ENCODE data around the gene C1QTNF6.

- TF ChIP-seq CTCF (IDR thresholded peaks at IDR 0.05) (no peak), POLR2AphosphoS5 (IDR thresholded peaks at IDR 0.05; ENCODE audit: low read depth, low read length) (no peak), REST (IDR thresholded peaks at IDR 0.05; ENCODE audit: insufficient read depth in 1 of 2, low read depth in 2 of 2, low read length in 1 of 2) (no peak), SIN3A (IDR thresholded peaks at IDR 0.05; ENCODE audit: borderline replicate concordance, insufficient read depth, low read depth, low read length) (no peak)
These were observed 2.3 kb upstream of the C1QTNF6 start for GRCh38 chr22:37190262-37190780.

All from Panc1 (cell line).